Keratinocyte (primary cell): ENCODE data around the gene ATP2B1. TPM values are rescaled to one million over a fixed set of nuclear protein-coding genes. Genes with fewer than 3 reads are reported as not detected.

Experiments
- DNase-seq: peaks from one replicate; pipeline ENCODE4 v3.0.0-alpha.2; 2011; ENCODE audit warnings: low read depth, missing footprints, low spot score
- FAIRE-seq: peaks from 2 replicates; lab custom pipeline; 2011; peaks lifted over from hg19 to GRCh38; lab: Jason Lieb, UNC
- H2AFZ ChIP-seq: 2 replicates; pipeline ENCODE4 v1.6.0; 2012; ENCODE audit warnings: low read length, control low read depth, inconsistent platforms; ENCODE audit not compliant: control insufficient read depth
- H3K27ac ChIP-seq: 2 replicates; pipeline ENCODE4 v1.5.1; 2011; ENCODE audit warnings: low read length; ENCODE audit not compliant: control insufficient read depth, insufficient read depth
- H3K27me3 ChIP-seq: 3 replicates; pipeline ENCODE4 v1.6.0; 2011; ENCODE audit warnings: low read length; ENCODE audit not compliant: control insufficient read depth, insufficient read depth; ENCODE audit errors: extremely low read depth
- H3K36me3 ChIP-seq, 2 experiments: 2 replicates in 1 of 2; 3 replicates in 1 of 2; pipeline ENCODE4 v1.5.1; 2011; ENCODE audit warnings: low read length in 2 of 2, mild to moderate bottlenecking in 1 of 2; ENCODE audit not compliant: control insufficient read depth in 2 of 2, insufficient read depth in 2 of 2; ENCODE audit errors: extremely low read depth in 1 of 2
- H3K4me1 ChIP-seq: 3 replicates; pipeline ENCODE4 v1.5.1; 2011; ENCODE audit warnings: low read length; ENCODE audit not compliant: control insufficient read depth, insufficient read depth; ENCODE audit errors: extremely low read depth
- H3K4me2 ChIP-seq: 3 replicates; pipeline ENCODE4 v1.6.0; 2011; ENCODE audit warnings: low read depth, low read length; ENCODE audit not compliant: control insufficient read depth, insufficient read depth; ENCODE audit errors: extremely low read depth
- H3K4me3 ChIP-seq, 3 experiments: fragments of 200-600 bp in 1 of 3; sonication (generic) in 1 of 3; 2 replicates in 2 of 3; 3 replicates in 1 of 3; pipeline ENCODE4 v1.5.1; 2011 to 2016; ENCODE audit warnings: low read length in 3 of 3, mild to moderate bottlenecking in 3 of 3, control low read depth in 2 of 3, inconsistent platforms in 1 of 3, low read depth in 1 of 3, mixed read lengths in 1 of 3, mixed run types in 1 of 3, moderate library complexity in 1 of 3; ENCODE audit not compliant: control insufficient read depth in 2 of 3, insufficient read depth in 2 of 3; ENCODE audit errors: extremely low read depth in 1 of 3
- H3K79me2 ChIP-seq: 2 replicates; pipeline ENCODE4 v1.6.0; 2012; ENCODE audit warnings: low read length; ENCODE audit not compliant: control insufficient read depth, insufficient read depth
- H3K9ac ChIP-seq: 3 replicates; pipeline ENCODE4 v1.6.0; 2011; ENCODE audit warnings: low read length; ENCODE audit not compliant: control insufficient read depth, insufficient read depth; ENCODE audit errors: extremely low read depth
- H3K9me1 ChIP-seq: 3 replicates; pipeline ENCODE4 v1.6.0; 2011; ENCODE audit warnings: low read length; ENCODE audit not compliant: control insufficient read depth, insufficient read depth; ENCODE audit errors: extremely low read depth
- H3K9me3 ChIP-seq: 2 replicates; pipeline ENCODE4 v1.5.1; 2012; ENCODE audit warnings: low read depth, low read length; ENCODE audit not compliant: control insufficient read depth
- H4K20me1 ChIP-seq: 3 replicates; pipeline ENCODE4 v1.6.0; 2011; ENCODE audit warnings: low read length; ENCODE audit not compliant: control insufficient read depth, insufficient read depth; ENCODE audit errors: extremely low read depth
- EZH2 ChIP-seq: IDR thresholded peaks from one replicate; pipeline ENCODE4 v1.6.1; 2012; ENCODE audit warnings: inconsistent platforms, mild to moderate bottlenecking, low read length, moderate library complexity
- dilution Hi-C: fragments of 300-500 bp; cut with MboI; formaldehyde crosslinking; loops from one replicate; pipeline ENCODE4 v1.7.0; 2020; ENCODE audit warnings: low sequenced_read_pairs; ENCODE audit not compliant: extremely low pct_ligation_motif_present
- polyA plus RNA-seq, 5 experiments: library from polyadenylated mRNA; depleted of rRNA in 3 of 5; stranded (reverse) in 3 of 5; stranded (forward) in 1 of 5; unstranded in 1 of 5; fragments of >200 nt; gene quantifications; 1 replicate in 1 of 5; 2 replicates in 3 of 5; 3 replicates in 1 of 5; pipeline versions ENCODE4 v1.2.1 to v1.2.3, GENCODE V29; 2011 to 2012; ENCODE audit warnings: missing spikeins in 2 of 5, low read depth in 1 of 5, low replicate concordance in 1 of 5
- TF ChIP-seq, protein P1 (sequence below), 3 experiments: IDR thresholded peaks in 1 of 3; conservative IDR thresholded peaks in 1 of 3; optimal IDR thresholded peaks in 1 of 3; 2 replicates in 2 of 3; 3 replicates in 1 of 3; pipeline versions ENCODE3 to v1.5.1; 2011; ENCODE audit warnings: low read length in 3 of 3, mild to moderate bottlenecking in 3 of 3, moderate library complexity in 2 of 3, control low read depth in 1 of 3, inconsistent platforms in 1 of 3; ENCODE audit not compliant: insufficient read depth in 2 of 3; ENCODE audit errors: extremely low read depth in 1 of 3

Gene ATP2B1
- polyA plus RNA-seq, 1 donor (not counting 4 experiments of a cell fraction or from before 2014, with no cell fraction given) = 24.6 TPM

DNA sequence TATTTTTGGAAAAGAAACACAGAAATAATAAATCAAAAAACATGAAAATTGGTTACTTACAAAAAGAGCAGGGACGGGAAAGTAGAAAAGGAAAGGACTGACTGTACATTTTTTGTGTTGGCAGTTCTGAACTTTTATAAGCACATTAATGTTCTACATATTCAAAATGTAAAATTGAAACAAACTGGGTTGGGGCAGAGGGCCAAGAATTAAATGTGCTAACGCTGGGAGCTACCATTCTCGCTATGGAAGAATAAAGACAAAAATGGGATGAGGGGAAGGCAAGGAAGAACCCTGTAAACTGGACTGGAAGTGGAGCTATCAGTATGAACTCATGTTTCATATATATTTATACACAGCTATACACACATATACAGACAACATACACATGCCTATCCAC, 24.5 kb downstream of the ATP2B1 start:
- Histone ChIP-seq H3K9me1 (peaks cover 2% of the 10 kb centered on the region), H2AFZ (no peak overlapping the region)
- dilution Hi-C loops = no loop called here

DNA sequence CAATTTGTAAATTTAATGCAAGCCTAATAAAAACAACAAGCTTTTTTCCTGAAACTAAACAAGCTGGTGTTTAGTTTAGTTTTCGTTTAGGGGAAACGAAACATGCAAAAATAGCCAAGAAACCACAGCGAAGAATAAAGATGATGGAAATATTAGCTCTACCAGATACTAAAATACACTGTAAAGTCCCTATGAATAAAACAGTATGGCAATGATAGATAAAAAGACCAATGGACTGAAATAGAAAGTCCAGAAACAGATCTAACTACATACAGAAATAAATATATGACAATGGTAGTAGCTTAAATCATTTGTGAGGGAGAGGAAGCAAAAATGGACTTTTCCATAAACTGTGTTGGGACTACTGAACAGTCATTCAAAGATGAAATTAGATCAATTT, 26.4 kb downstream of the ATP2B1 start:
- Histone ChIP-seq H3K79me2 (peaks cover 81% of the 10 kb centered on the region), H3K9ac (no peak overlapping the region), H3K4me1 (no peaks in the 10 kb centered on the region), H4K20me1 (peaks cover 4% of the 10 kb centered on the region), H3K4me3 (no peak overlapping the region), H3K9me3 (no peaks in the 10 kb centered on the region), H3K27ac (no peak overlapping the region), H3K27me3 (no peaks in the 10 kb centered on the region), H3K4me2 (no peak overlapping the region), H3K36me3 (no peaks in the 10 kb centered on the region), H2AFZ (no peak overlapping the region), H3K9me1 (peaks cover 2% of the 10 kb centered on the region)
- TF ChIP-seq, protein P1, sequence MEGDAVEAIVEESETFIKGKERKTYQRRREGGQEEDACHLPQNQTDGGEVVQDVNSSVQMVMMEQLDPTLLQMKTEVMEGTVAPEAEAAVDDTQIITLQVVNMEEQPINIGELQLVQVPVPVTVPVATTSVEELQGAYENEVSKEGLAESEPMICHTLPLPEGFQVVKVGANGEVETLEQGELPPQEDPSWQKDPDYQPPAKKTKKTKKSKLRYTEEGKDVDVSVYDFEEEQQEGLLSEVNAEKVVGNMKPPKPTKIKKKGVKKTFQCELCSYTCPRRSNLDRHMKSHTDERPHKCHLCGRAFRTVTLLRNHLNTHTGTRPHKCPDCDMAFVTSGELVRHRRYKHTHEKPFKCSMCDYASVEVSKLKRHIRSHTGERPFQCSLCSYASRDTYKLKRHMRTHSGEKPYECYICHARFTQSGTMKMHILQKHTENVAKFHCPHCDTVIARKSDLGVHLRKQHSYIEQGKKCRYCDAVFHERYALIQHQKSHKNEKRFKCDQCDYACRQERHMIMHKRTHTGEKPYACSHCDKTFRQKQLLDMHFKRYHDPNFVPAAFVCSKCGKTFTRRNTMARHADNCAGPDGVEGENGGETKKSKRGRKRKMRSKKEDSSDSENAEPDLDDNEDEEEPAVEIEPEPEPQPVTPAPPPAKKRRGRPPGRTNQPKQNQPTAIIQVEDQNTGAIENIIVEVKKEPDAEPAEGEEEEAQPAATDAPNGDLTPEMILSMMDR (optimal IDR thresholded peaks at IDR 0.05 in 1 of 3, IDR thresholded peaks at IDR 0.05 in 1 of 3, conservative IDR thresholded peaks at IDR 0.05 in 1 of 3; ENCODE audit: extremely low read depth in 1 of 3, insufficient read depth in 2 of 3, low read length in 3 of 3) = no peak
- no peak for TF ChIP-seq EZH2
- DNase-seq (no peak), FAIRE-seq (no peak)
- dilution Hi-C loops = no loop called here

More for the DNA sequence above, 24.5 kb downstream of the ATP2B1 start:
- Histone ChIP-seq H3K4me2 (no peak overlapping the region), H4K20me1 (peaks cover 5% of the 10 kb centered on the region), H3K9ac (no peak overlapping the region), H3K27me3 (no peaks in the 10 kb centered on the region), H3K79me2 (peaks cover 82% of the 10 kb centered on the region), H3K36me3 (no peaks in the 10 kb centered on the region), H3K9me3 (no peaks in the 10 kb centered on the region), H3K4me1 (no peaks in the 10 kb centered on the region), H3K27ac (no peak overlapping the region), H3K4me3 (no peak overlapping the region)
- TF ChIP-seq, protein P1 (optimal IDR thresholded peaks at IDR 0.05 in 1 of 3, IDR thresholded peaks at IDR 0.05 in 1 of 3, conservative IDR thresholded peaks at IDR 0.05 in 1 of 3; ENCODE audit: extremely low read depth in 1 of 3, insufficient read depth in 2 of 3, low read length in 3 of 3) = no peak
- no peak for TF ChIP-seq EZH2
- no peak for FAIRE-seq
- no peak for DNase-seq
